HepG2 (cell line): Measurements from ENCODE around the gene SMIM44. TPM values are rescaled to one million over a fixed set of nuclear protein-coding genes. Genes with fewer than 3 reads are reported as not detected.

Experiments
- ATF2 ChIP-seq: sonication (generic); formaldehyde crosslinking; IDR thresholded peaks from 2 replicates; pipeline ENCODE4 v1.4.0; 2020; ENCODE audit warnings: missing genetic modification reagents
- CREBL2 ChIP-seq: sonication (generic); formaldehyde crosslinking; IDR thresholded peaks from 2 replicates; pipeline ENCODE4 v1.8.1; 2023; ENCODE audit warnings: missing genetic modification reagents, mild to moderate bottlenecking, borderline replicate concordance
- FLYWCH1 ChIP-seq: sonication (generic); formaldehyde crosslinking; IDR thresholded peaks from 2 replicates; pipeline ENCODE4 v1.8.1; 2023; ENCODE audit warnings: mild to moderate bottlenecking, missing genetic modification reagents
- HHEX ChIP-seq: IDR thresholded peaks from 2 replicates; pipeline ENCODE4 v1.6.1; 2016; ENCODE audit warnings: control low read depth
- KDM3A ChIP-seq: IDR thresholded peaks from 2 replicates; pipeline ENCODE4 v1.6.1; 2018; ENCODE audit warnings: low read depth, missing compliant biosample characterization
- RARA ChIP-seq: IDR thresholded peaks from 2 replicates; pipeline ENCODE4 v1.6.1; 2016; ENCODE audit warnings: missing genetic modification reagents, missing compliant biosample characterization
- RNF2 ChIP-seq: fragments of 450-650 bp; conservative IDR thresholded peaks from 2 replicates; pipeline ENCODE4 v1.6.1; 2016; ENCODE audit warnings: low read depth
- TBL1XR1 ChIP-seq: fragments of 150-350 bp; IDR thresholded peaks from 2 replicates; pipeline ENCODE4 v1.6.1; 2014; ENCODE audit warnings: borderline replicate concordance, low read length; ENCODE audit not compliant: partially characterized antibody
- TFE3 ChIP-seq: IDR thresholded peaks from 2 replicates; pipeline ENCODE4 v1.6.1; 2016
- ZFX ChIP-seq: sonication (generic); formaldehyde crosslinking; IDR thresholded peaks from 2 replicates; pipeline ENCODE4 v1.4.0; 2020; ENCODE audit warnings: mild to moderate bottlenecking, low read depth, missing genetic modification reagents, moderate library complexity
- ZNF121 ChIP-seq: sonication (generic); formaldehyde crosslinking; IDR thresholded peaks from 2 replicates; pipeline ENCODE4 v1.5.0; 2020; ENCODE audit warnings: mild to moderate bottlenecking, missing genetic modification reagents
- ZNF317 ChIP-seq: sonication (generic); formaldehyde crosslinking; IDR thresholded peaks from 2 replicates; pipeline ENCODE4 v1.5.0; 2020; ENCODE audit warnings: mild to moderate bottlenecking, missing genetic modification reagents
- ZNF547 ChIP-seq: sonication (generic); formaldehyde crosslinking; IDR thresholded peaks from 2 replicates; pipeline ENCODE4 v1.5.1; 2020; ENCODE audit warnings: mild to moderate bottlenecking, missing genetic modification reagents
- ZNF747 ChIP-seq: sonication (generic); formaldehyde crosslinking; IDR thresholded peaks from 2 replicates; pipeline ENCODE4 v1.8.1; 2023; ENCODE audit warnings: missing genetic modification reagents, mild to moderate bottlenecking, borderline replicate concordance
- ZNF749 ChIP-seq: sonication (generic); formaldehyde crosslinking; IDR thresholded peaks from 2 replicates; pipeline ENCODE4 v1.8.0; 2022; ENCODE audit warnings: mild to moderate bottlenecking, missing genetic modification reagents, moderate library complexity, borderline replicate concordance
- ZSCAN21 ChIP-seq: sonication (generic); formaldehyde crosslinking; IDR thresholded peaks from 2 replicates; pipeline ENCODE4 v1.8.0; 2022; ENCODE audit warnings: mild to moderate bottlenecking, missing genetic modification reagents, moderate library complexity, borderline replicate concordance
- ZSCAN31 ChIP-seq: sonication (generic); formaldehyde crosslinking; IDR thresholded peaks from 2 replicates; pipeline ENCODE4 v1.5.0; 2020; ENCODE audit warnings: low read depth, mild to moderate bottlenecking, missing genetic modification reagents
- polyA plus RNA-seq, 8 experiments: library from polyadenylated mRNA; depleted of rRNA in 3 of 8; stranded (reverse) in 7 of 8; unstranded in 1 of 8; fragments of >200 nt; fragmentation: Illumina TruSeq in 4 of 8; extraction: Trizol in 4 of 8; gene quantifications; 2 replicates each; pipeline versions ENCODE4 v1.2.1 to v1.2.3, GENCODE V29; 2011 to 2016; ENCODE audit warnings: low read depth in 4 of 8, missing spikeins in 1 of 8, mixed read lengths in 1 of 8; ENCODE audit not compliant: insufficient read depth in 1 of 8
- total RNA-seq, 5 experiments: library from RNA; depleted of rRNA; stranded (reverse); fragments of >200 nt; fragmentation: Illumina TruSeq; extraction: Trizol; gene quantifications; 2 replicates each; pipeline ENCODE4 v1.2.3, GENCODE V29; 2016; ENCODE audit warnings: low read depth in 1 of 5

SMIM44 gene
- total and polyA plus RNA-seq, 2 of the 13 experiments (the other 11 are each of a cell fraction or from before 2014, with no cell fraction given) = not detected

GRCh38 chr19:3481241-3482090, 1.8 kb downstream of the SMIM44 start (continued):
- TF ChIP-seq ZNF747 (CRISPR knock-in tag) (peak; percentile 48; the same call in 1 of the 2 replicates), ATF2 (CRISPR knock-in tag) (0 out of 2 replicates have a peak, but pooled peaks have one; percentile 53), ZSCAN31 (no peak), KDM3A (CRISPR knock-in tag) (peak; percentile 55; the same call in 1 of the 2 replicates), ZFX (peak; percentile 80), FLYWCH1 (CRISPR knock-in tag) (peak; percentile 61; the same call in 1 of the 2 replicates), HHEX (CRISPR knock-in tag) (no peak), ZNF749 (CRISPR knock-in tag) (0 out of 2 replicates have a peak, but pooled peaks have one; percentile 26), RARA (CRISPR knock-in tag) (peak; percentile 50; the same call in 1 of the 2 replicates), ZSCAN21 (CRISPR knock-in tag) (peak; percentile 86; the same call in 1 of the 2 replicates), ZNF317 (CRISPR knock-in tag) (peak; percentile 71; the same call in 1 of the 2 replicates), RNF2 (peak; percentile 89; the same call in 1 of the 2 replicates), CREBL2 (CRISPR knock-in tag) (0 out of 2 replicates have a peak, but pooled peaks have one; percentile 67), TBL1XR1 (no peak), TFE3 (peak; percentile 79; the same call in 1 of the 2 replicates), ZNF547 (CRISPR knock-in tag) (peak; percentile 94), ZNF121 (CRISPR knock-in tag) (no peak)
